Osteocyte (in vitro differentiated cells): ENCODE data around the gene PAH. TPM values are rescaled to one million over a fixed set of nuclear protein-coding genes. Genes with fewer than 3 reads are reported as not detected.

Source experiments
- DNase-seq: peaks from one replicate; pipeline ENCODE4 v3.0.0; 2021; ENCODE audit warnings: mixed read lengths; ENCODE audit not compliant: unreplicated experiment; ENCODE audit errors: extremely low spot score
- H3K27ac Mint-ChIP-seq: one replicate; pipeline ENCODE4 v1.8.0; 2021; ENCODE audit warnings: mild to moderate bottlenecking, mixed read lengths; ENCODE audit not compliant: unreplicated experiment
- H3K27me3 Mint-ChIP-seq: one replicate; pipeline ENCODE4 v1.8.0; 2021; ENCODE audit warnings: mixed read lengths; ENCODE audit not compliant: unreplicated experiment
- H3K36me3 Mint-ChIP-seq: one replicate; pipeline ENCODE4 v1.8.0; 2021; ENCODE audit warnings: mixed read lengths; ENCODE audit not compliant: unreplicated experiment
- H3K4me1 Mint-ChIP-seq: one replicate; pipeline ENCODE4 v1.8.0; 2021; ENCODE audit warnings: mixed read lengths; ENCODE audit not compliant: unreplicated experiment
- H3K4me3 Mint-ChIP-seq: one replicate; pipeline ENCODE4 v1.8.0; 2021; ENCODE audit warnings: mild to moderate bottlenecking, moderate library complexity, mixed read lengths; ENCODE audit not compliant: unreplicated experiment
- H3K9me3 Mint-ChIP-seq: one replicate; pipeline ENCODE4 v1.8.0; 2021; ENCODE audit warnings: mixed read lengths; ENCODE audit not compliant: unreplicated experiment
- CTCF ChIP-seq: fragments of 200-600 bp; sonication (generic); IDR thresholded peaks from 2 replicates; pipeline ENCODE4 v1.5.0; 2021; ENCODE audit warnings: antibody characterized with exemption, mild to moderate bottlenecking, moderate library complexity
- total RNA-seq: library from RNA; stranded (reverse); gene quantifications from 2 replicates; pipeline ENCODE4 v1.2.1, GENCODE V29; 2021

PAH gene
- total RNA-seq, 1 donor from 2014 or later, result not detected

- Mint-ChIP-seq H3K4me3 (no peak overlapping the region), H3K27ac (no peak overlapping the region), H3K36me3 (no peaks in the 10 kb centered on the region), H3K4me1 (no peaks in the 10 kb centered on the region), H3K27me3 (peaks cover 5% of the 10 kb centered on the region), H3K9me3 (no peaks in the 10 kb centered on the region)
- TF ChIP-seq CTCF, result no peak
- no peak for DNase-seq
Measured at GRCh38 chr12:102799229-102799628, 117.8 kb downstream of the PAH start.

GRCh38 chr12:102797528-102797927 is 119.5 kb downstream of the PAH start:
- Mint-ChIP-seq H3K27me3 (peaks cover 8% of the 10 kb centered on the region), H3K4me3 (no peak overlapping the region), H3K9me3 (no peaks in the 10 kb centered on the region), H3K36me3 (no peaks in the 10 kb centered on the region), H3K27ac (no peak overlapping the region), H3K4me1 (no peaks in the 10 kb centered on the region)
- no peak for DNase-seq
- no peak for TF ChIP-seq CTCF

- Mint-ChIP-seq H3K27me3 (peaks cover 7% of the 10 kb centered on the region), H3K4me3 (no peak overlapping the region), H3K36me3 (no peaks in the 10 kb centered on the region), H3K27ac (no peak overlapping the region), H3K9me3 (no peaks in the 10 kb centered on the region), H3K4me1 (no peaks in the 10 kb centered on the region)
- DNase-seq, result no peak
- TF ChIP-seq CTCF, result no peak
Measured at GRCh38 chr12:102793921-102794320, 123.1 kb downstream of the PAH start.

Other genes starting within 250 kb of the PAH start
- not detected in 2 replicates for gene ASCL1, start 40.4 kb upstream of the PAH start, total RNA-seq